AG09319 (cell line): Measurements from ENCODE around the gene TSPAN4.

ENCODE experiments used
- DNase-seq: peaks from one replicate; pipeline ENCODE4 v3.0.0-alpha.2; 2010; ENCODE audit warnings: low read depth; ENCODE audit errors: extremely low read depth
- CTCF ChIP-seq: IDR thresholded peaks from 2 replicates; pipeline ENCODE4 v1.5.1; 2011; ENCODE audit warnings: low read depth, mild to moderate bottlenecking, inconsistent platforms, low read length, moderate library complexity

The TSPAN4 gene

GRCh38 chr11:871472-871871 is 28.8 kb downstream of the TSPAN4 start:
- no peak for TF ChIP-seq CTCF
- no peak for DNase-seq

- TF ChIP-seq CTCF: no peak
Measured at GRCh38 chr11:872799-873198, 30.1 kb downstream of the TSPAN4 start.

GRCh38 chr11:873706-874105 is 31.1 kb downstream of the TSPAN4 start:
- no peak for DNase-seq
- no peak for TF ChIP-seq CTCF

More at GRCh38 chr11:872799-873198, 30.1 kb downstream of the TSPAN4 start:
- DNase-seq: no peak

- no peak for TF ChIP-seq CTCF
- DNase-seq: no peak
Measured at GRCh38 chr11:875203-875602, 32.6 kb downstream of the TSPAN4 start.

GRCh38 chr11:875769-876301 is 33.2 kb downstream of the TSPAN4 start:
- no peak for TF ChIP-seq CTCF
- DNase-seq: no peak

GRCh38 chr11:876545-876944 is 33.9 kb downstream of the TSPAN4 start:
- DNase-seq: no peak

GRCh38 chr11:877565-877964 is 34.9 kb downstream of the TSPAN4 start:
- no peak for TF ChIP-seq CTCF
- no peak for DNase-seq

More at GRCh38 chr11:876545-876944, 33.9 kb downstream of the TSPAN4 start:
- TF ChIP-seq CTCF: no peak
